ENCODE data around the gene WHRN. TPM values are rescaled to one million over a fixed set of nuclear protein-coding genes. Genes with fewer than 3 reads are reported as not detected.

Gene WHRN
- total and polyA plus RNA-seq, 2 donors from 2014 or later = 4.4 to 14.8 TPM

DNA sequence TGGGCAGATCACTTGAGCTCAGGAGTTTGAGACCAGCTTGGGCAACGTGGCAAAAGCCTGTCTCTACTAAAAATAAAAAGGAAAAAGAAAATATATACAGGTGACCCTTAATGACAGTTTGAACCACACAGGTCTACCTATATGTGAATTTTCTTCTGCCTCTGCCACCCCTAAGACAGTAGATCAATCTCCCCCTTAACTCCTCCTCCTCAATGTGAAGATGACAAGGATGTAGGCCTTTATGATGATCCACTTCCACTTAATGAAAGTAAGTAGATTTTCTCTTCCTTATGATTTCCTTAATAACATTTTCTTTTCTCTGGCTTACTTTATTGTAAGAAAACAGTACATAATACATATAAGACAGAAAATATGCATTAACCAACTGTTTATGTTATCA is 120.9 kb downstream of the WHRN start:
- no peak overlapping the region for H3K9ac ChIP-seq (ENCODE audit: low read length in 3 of 3)
- H3K27me3 ChIP-seq (ENCODE audit: control insufficient read depth, insufficient read depth, low read length) = no peaks in the 10 kb centered on the region
- peaks cover 0 to 3% (median 2%) of the 10 kb centered on the region in 3 donors for H3K36me3 ChIP-seq (ENCODE audit: control insufficient read depth in 2 of 3, insufficient read depth in 3 of 3, low read length in 3 of 3)
- DNase-seq (no peak), FAIRE-seq (no peak)
- no peaks in the 10 kb centered on the region for H3K9me3 ChIP-seq (ENCODE audit: control insufficient read depth in 2 of 3, insufficient read depth in 1 of 3, low read length in 3 of 3)
- H3K4me1 ChIP-seq (ENCODE audit: control insufficient read depth in 2 of 3, insufficient read depth in 2 of 3, low read depth in 1 of 3, low read length in 3 of 3) = peaks cover 3 to 35% (median 7%) of the 10 kb centered on the region in 3 donors
- TF ChIP-seq CTCF (IDR thresholded peaks at IDR 0.05; ENCODE audit: borderline replicate concordance, extremely low read depth, insufficient read depth) = no peak
- H3K27ac ChIP-seq (ENCODE audit: low read depth in 2 of 2, low read length in 2 of 2) = peak overlapping the region in 1 of 2 donors; percentile 26
- H3K4me3 ChIP-seq (ENCODE audit: low read length in 3 of 3) = no peak overlapping the region
- intact Hi-C loops (cut with DNase I) = no loop called here

GRCh38 chr9:114383521-114384231 is 121.6 kb downstream of the WHRN start:
- FAIRE-seq (no peak), DNase-seq (peak in 2 of 5 donors; percentile 76 to 87)
- intact Hi-C loops (cut with DNase I) = no loop called here
- Histone ChIP-seq H3K4me3 (ENCODE audit: low read length in 3 of 3) (no peak overlapping the region), H3K4me1 (ENCODE audit: control insufficient read depth in 2 of 3, insufficient read depth in 2 of 3, low read depth in 1 of 3, low read length in 3 of 3) (peaks cover 3 to 34% (median 7%) of the 10 kb centered on the region in 3 donors), H3K9ac (ENCODE audit: low read length in 3 of 3) (no peak overlapping the region), H3K9me3 (ENCODE audit: control insufficient read depth in 2 of 3, insufficient read depth in 1 of 3, low read length in 3 of 3) (no peaks in the 10 kb centered on the region), H3K27ac (ENCODE audit: low read depth in 2 of 2, low read length in 2 of 2) (peak overlapping the region in 1 of 2 donors; percentile 74), H3K36me3 (ENCODE audit: control insufficient read depth in 2 of 3, insufficient read depth in 3 of 3, low read length in 3 of 3) (peaks cover 2 to 5% (median 2%) of the 10 kb centered on the region in 3 donors), H3K27me3 (ENCODE audit: control insufficient read depth, insufficient read depth, low read length) (no peaks in the 10 kb centered on the region)
- no peak for TF ChIP-seq CTCF (IDR thresholded peaks at IDR 0.05; ENCODE audit: borderline replicate concordance, extremely low read depth, insufficient read depth)

DNA sequence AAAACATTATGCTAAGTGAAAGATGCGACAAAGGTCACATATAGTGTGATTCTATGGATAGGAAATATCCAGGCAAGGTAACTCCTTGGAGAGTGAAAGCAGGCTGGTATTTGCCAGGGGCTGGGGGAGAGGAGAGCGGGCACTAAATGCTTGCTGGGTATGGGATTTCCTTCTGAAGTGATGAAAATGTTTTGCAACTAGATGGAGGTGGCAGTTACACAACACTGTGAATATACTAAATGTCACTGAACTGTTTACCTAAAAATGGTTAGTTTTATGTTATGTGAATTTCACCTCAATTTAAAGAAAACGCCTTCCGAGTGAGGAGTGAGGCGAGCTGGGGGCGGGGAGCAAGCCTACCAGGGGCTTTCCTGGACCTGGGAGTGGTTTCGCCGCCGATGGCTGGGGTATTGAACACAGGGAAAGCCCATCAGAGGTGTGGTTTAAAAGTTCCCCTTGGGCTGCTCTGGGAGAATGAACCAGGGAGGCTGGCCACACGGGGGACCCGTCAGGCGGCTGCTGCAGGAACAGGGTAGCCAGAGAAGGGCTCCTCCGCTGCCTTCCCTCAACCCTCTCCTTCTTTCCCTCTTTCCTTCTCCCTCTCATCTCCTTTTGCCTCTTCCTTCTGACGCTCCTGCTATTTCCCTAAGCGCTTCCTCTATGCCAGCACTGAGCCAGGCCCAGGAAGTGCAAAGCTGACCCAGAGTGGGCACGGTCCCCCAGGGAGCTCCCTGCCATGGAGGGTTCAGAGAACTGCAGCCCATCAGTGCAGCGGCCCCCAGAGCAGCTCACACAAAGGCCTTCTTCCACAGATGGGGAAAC is 122.4 kb downstream of the WHRN start:
- intact Hi-C loops (cut with DNase I) = no loop called here
- peaks cover 0 to 27% (median 0%) of the 10 kb centered on the region in 3 donors for H3K4me1 ChIP-seq (ENCODE audit: control insufficient read depth in 2 of 3, insufficient read depth in 2 of 3, low read depth in 1 of 3, low read length in 3 of 3)
- H3K27ac ChIP-seq (ENCODE audit: low read depth in 2 of 2, low read length in 2 of 2) = peak overlapping the region; percentile 0 to 74
- peak in 2 of 5 donors; percentile 40 to 75 for DNase-seq
- H3K9ac ChIP-seq (ENCODE audit: low read length in 3 of 3) = no peak overlapping the region
- no peak overlapping the region for H3K4me3 ChIP-seq (ENCODE audit: low read length in 3 of 3)
- H3K36me3 ChIP-seq (ENCODE audit: control insufficient read depth in 2 of 3, insufficient read depth in 3 of 3, low read length in 3 of 3) = peaks cover 2 to 5% (median 2%) of the 10 kb centered on the region in 3 donors
- no peaks in the 10 kb centered on the region for H3K9me3 ChIP-seq (ENCODE audit: control insufficient read depth in 2 of 3, insufficient read depth in 1 of 3, low read length in 3 of 3)
- no peak for TF ChIP-seq CTCF (IDR thresholded peaks at IDR 0.05; ENCODE audit: borderline replicate concordance, extremely low read depth, insufficient read depth)
- FAIRE-seq = no peak
- no peaks in the 10 kb centered on the region for H3K27me3 ChIP-seq (ENCODE audit: control insufficient read depth, insufficient read depth, low read length)

Data from kidney (tissue), 14 donors.